Stimulated activated memory B cell treated with anti-CD40 and anti-IgM and Interleukin-4, amounts not matched to agents 10 μg/mL and 1 μg/mL and 100 μg/mL, for 72 hours (primary cell): Measurements from ENCODE around the gene TMEM45A.
"Not testable (repeated sequence)": the region's sequence is repeated elsewhere in the genome, so short reads cannot be mapped to it uniquely, and the experiment has no call there.

ENCODE experiments used
- ATAC-seq: fragments of 150-1000 bp; cut with Tn5 transposase; 2 replicates; pipeline ENCODE4 v1.10.0; 2021
- H3K27ac Mint-ChIP-seq: one replicate; pipeline ENCODE4 v1.8.0; 2022; ENCODE audit warnings: mild to moderate bottlenecking, mixed read lengths
- H3K27me3 Mint-ChIP-seq: one replicate; pipeline ENCODE4 v1.8.0; 2022; ENCODE audit warnings: mixed read lengths
- H3K36me3 Mint-ChIP-seq: one replicate; pipeline ENCODE4 v1.8.0; 2022; ENCODE audit warnings: mixed read lengths
- H3K4me1 Mint-ChIP-seq: one replicate; pipeline ENCODE4 v1.8.0; 2022; ENCODE audit warnings: mixed read lengths
- H3K4me3 Mint-ChIP-seq: one replicate; pipeline ENCODE4 v1.8.0; 2022; ENCODE audit warnings: mild to moderate bottlenecking, moderate library complexity, mixed read lengths
- H3K9me3 Mint-ChIP-seq: one replicate; pipeline ENCODE4 v1.8.0; 2022; ENCODE audit warnings: mixed read lengths

The TMEM45A gene

DNA sequence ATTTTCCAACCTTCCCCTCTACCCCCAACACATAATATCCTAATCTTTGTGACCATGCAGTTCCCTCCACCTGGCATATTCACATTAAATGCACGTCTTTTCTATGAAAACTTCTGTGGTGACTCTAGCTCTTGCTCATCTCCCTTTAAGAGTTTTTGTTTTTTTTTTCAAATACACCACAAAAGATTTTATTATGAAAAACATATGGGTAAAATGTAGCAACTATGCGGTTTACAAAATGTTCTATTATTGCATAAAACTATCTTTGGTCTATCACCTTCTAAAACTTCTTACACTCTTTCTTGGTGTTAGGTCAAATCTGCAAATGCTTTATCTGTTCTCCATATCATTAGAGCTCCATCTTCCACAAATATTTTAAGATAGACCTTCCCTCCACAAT is 78.4 kb downstream of the TMEM45A start:
- no peak overlapping the region for H3K27ac Mint-ChIP-seq
- no peak overlapping the region for H3K4me3 Mint-ChIP-seq
- peaks cover 12% of the 10 kb centered on the region for H3K27me3 Mint-ChIP-seq
- no peaks in the 10 kb centered on the region for H3K4me1 Mint-ChIP-seq
- no peaks in the 10 kb centered on the region for H3K36me3 Mint-ChIP-seq
- H3K9me3 Mint-ChIP-seq, result no peaks in the 10 kb centered on the region
- ATAC-seq, result no peak

- H3K27ac Mint-ChIP-seq, result no peak overlapping the region
- no peaks in the 10 kb centered on the region for H3K4me1 Mint-ChIP-seq
- ATAC-seq, result no peak
- no peak overlapping the region for H3K4me3 Mint-ChIP-seq
- H3K9me3 Mint-ChIP-seq, result no peaks in the 10 kb centered on the region
- no peaks in the 10 kb centered on the region for H3K36me3 Mint-ChIP-seq
- H3K27me3 Mint-ChIP-seq, result peaks cover 15% of the 10 kb centered on the region
Measured at GRCh38 chr3:100574536-100574935, 82.1 kb downstream of the TMEM45A start.

GRCh38 chr3:100575704-100576103 is 83.3 kb downstream of the TMEM45A start:
- ATAC-seq, result no peak
- Mint-ChIP-seq H3K36me3 (no peaks in the 10 kb centered on the region), H3K27ac (no peak overlapping the region), H3K4me3 (no peak overlapping the region), H3K27me3 (peaks cover 27% of the 10 kb centered on the region), H3K9me3 (no peaks in the 10 kb centered on the region), H3K4me1 (no peaks in the 10 kb centered on the region)

- H3K9me3 Mint-ChIP-seq, result no peaks in the 10 kb centered on the region
- no peak for ATAC-seq
- H3K4me3 Mint-ChIP-seq, result no peak overlapping the region
- peaks cover 33% of the 10 kb centered on the region for H3K27me3 Mint-ChIP-seq
- H3K27ac Mint-ChIP-seq, result no peak overlapping the region
- H3K4me1 Mint-ChIP-seq, result no peaks in the 10 kb centered on the region
- no peaks in the 10 kb centered on the region for H3K36me3 Mint-ChIP-seq
Measured at GRCh38 chr3:100577382-100578008, 85.1 kb downstream of the TMEM45A start.

DNA sequence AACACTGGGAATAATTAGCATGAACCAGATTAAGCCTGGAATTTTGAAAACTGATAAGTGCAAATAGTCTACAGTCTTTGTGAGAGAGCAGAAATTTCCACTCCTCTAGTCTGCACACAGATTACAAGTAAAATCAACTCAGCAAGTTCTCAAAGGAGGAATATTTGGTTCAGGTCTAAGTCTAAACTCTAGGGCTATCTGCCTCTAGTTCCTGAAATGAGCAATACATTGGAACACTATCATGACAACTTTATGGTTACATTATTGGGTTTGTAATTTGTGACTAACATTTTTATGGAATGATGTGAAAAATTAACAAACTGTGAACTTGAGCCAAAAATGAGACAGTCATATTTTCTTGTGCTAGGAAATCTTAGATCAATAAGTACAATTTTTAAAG is 86.2 kb downstream of the TMEM45A start:
- no peaks in the 10 kb centered on the region for H3K9me3 Mint-ChIP-seq
- H3K36me3 Mint-ChIP-seq, result no peaks in the 10 kb centered on the region
- H3K4me1 Mint-ChIP-seq, result no peaks in the 10 kb centered on the region
- peaks cover 33% of the 10 kb centered on the region for H3K27me3 Mint-ChIP-seq
- no peak overlapping the region for H3K27ac Mint-ChIP-seq
- no peak for ATAC-seq
- H3K4me3 Mint-ChIP-seq, result no peak overlapping the region

GRCh38 chr3:100580147-100580546 is 87.7 kb downstream of the TMEM45A start:
- Mint-ChIP-seq H3K4me3 (no peak overlapping the region), H3K9me3 (no peaks in the 10 kb centered on the region)

GRCh38 chr3:100581650-100582049 is 89.2 kb downstream of the TMEM45A start:
- Mint-ChIP-seq H3K4me3 (no peak overlapping the region), H3K27me3 (peaks cover 20% of the 10 kb centered on the region), H3K27ac (no peak overlapping the region), H3K36me3 (no peaks in the 10 kb centered on the region), H3K4me1 (no peaks in the 10 kb centered on the region), H3K9me3 (no peaks in the 10 kb centered on the region)
- ATAC-seq, result no peak

More at GRCh38 chr3:100580147-100580546, 87.7 kb downstream of the TMEM45A start:
- ATAC-seq, result no peak
- Mint-ChIP-seq H3K27me3 (peaks cover 20% of the 10 kb centered on the region), H3K4me1 (no peaks in the 10 kb centered on the region), H3K27ac (no peak overlapping the region), H3K36me3 (no peaks in the 10 kb centered on the region)

- H3K4me1 Mint-ChIP-seq, H3K4me3 Mint-ChIP-seq, H3K36me3 Mint-ChIP-seq, H3K27ac Mint-ChIP-seq, ATAC-seq, H3K9me3 Mint-ChIP-seq: not testable (repeated sequence)
- H3K27me3 Mint-ChIP-seq, result peaks cover 20% of the 10 kb centered on the region
Measured at GRCh38 chr3:100582157-100582556, 89.7 kb downstream of the TMEM45A start.

DNA sequence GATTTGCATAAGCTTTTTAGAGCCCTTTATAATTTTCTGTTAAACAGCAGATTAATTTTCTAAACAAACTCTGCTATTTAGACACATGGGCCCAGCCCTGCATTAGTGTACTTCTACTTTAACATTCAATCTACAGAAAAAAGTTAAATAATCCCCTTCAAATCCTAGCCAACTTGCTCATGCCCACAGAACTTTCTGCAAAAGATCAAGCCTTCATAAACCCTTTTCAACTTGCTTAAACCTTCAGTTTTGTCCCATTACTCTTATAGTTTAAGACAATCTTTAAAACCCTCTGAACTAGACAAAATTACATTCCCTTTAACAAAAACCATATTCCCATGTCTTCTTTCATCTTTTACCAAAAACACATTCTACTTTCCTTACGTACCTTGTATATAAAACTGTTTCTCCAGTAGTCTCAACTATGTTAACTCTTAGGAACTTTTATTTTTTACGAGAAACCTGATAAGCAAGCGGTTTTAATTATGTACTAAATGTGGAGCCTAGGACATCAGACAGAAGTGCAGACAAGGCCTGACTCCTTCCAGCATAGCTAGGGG is 91.8 kb downstream of the TMEM45A start:
- peaks cover 20% of the 10 kb centered on the region for H3K27me3 Mint-ChIP-seq
- no peaks in the 10 kb centered on the region for H3K4me1 Mint-ChIP-seq
- H3K4me3 Mint-ChIP-seq, result no peak overlapping the region
- no peaks in the 10 kb centered on the region for H3K36me3 Mint-ChIP-seq
- ATAC-seq, result no peak
- no peaks in the 10 kb centered on the region for H3K9me3 Mint-ChIP-seq
- no peak overlapping the region for H3K27ac Mint-ChIP-seq

DNA sequence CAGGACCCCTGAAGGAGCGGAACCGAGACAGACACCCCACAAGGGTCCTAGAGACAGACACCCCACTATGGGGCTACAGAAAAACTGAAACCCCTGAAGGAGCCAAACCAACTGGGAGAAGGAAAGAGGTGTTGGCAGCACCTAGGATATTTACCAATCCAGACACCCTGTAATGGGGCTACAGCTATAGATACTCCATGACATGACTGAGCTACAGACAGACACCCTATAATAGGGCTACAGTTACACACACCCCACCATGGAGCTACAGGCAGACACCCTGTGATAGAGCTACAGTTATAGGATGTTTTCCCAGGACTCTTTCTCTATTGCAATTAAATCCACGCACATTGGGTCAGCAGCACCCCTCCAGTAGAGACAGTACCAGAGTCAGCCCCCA is 94.4 kb downstream of the TMEM45A start:
- Mint-ChIP-seq H3K9me3 (no peaks in the 10 kb centered on the region), H3K4me1 (peaks cover 5% of the 10 kb centered on the region), H3K27me3 (no peaks in the 10 kb centered on the region), H3K36me3 (no peaks in the 10 kb centered on the region), H3K4me3 (no peak overlapping the region), H3K27ac (no peak overlapping the region)
- ATAC-seq, result no peak

GRCh38 chr3:100588251-100588650 is 95.8 kb downstream of the TMEM45A start:
- no peaks in the 10 kb centered on the region for H3K36me3 Mint-ChIP-seq
- H3K4me1 Mint-ChIP-seq, result peaks cover 5% of the 10 kb centered on the region
- no peak for ATAC-seq
- no peaks in the 10 kb centered on the region for H3K9me3 Mint-ChIP-seq
- no peaks in the 10 kb centered on the region for H3K27me3 Mint-ChIP-seq
- no peak overlapping the region for H3K27ac Mint-ChIP-seq
- no peak overlapping the region for H3K4me3 Mint-ChIP-seq

- peak; percentile 69 for ATAC-seq
- Mint-ChIP-seq H3K4me3 (peak overlapping the region; percentile 1), H3K4me1 (peaks cover 5% of the 10 kb centered on the region), H3K9me3 (no peaks in the 10 kb centered on the region), H3K27me3 (no peaks in the 10 kb centered on the region), H3K36me3 (no peaks in the 10 kb centered on the region), H3K27ac (no peak overlapping the region)
Measured at GRCh38 chr3:100590114-100590839, 97.9 kb downstream of the TMEM45A start.

GRCh38 chr3:100590840-100591147 is 98.4 kb downstream of the TMEM45A start:
- no peaks in the 10 kb centered on the region for H3K36me3 Mint-ChIP-seq
- H3K4me1 Mint-ChIP-seq, result peaks cover 5% of the 10 kb centered on the region
- H3K27me3 Mint-ChIP-seq, result no peaks in the 10 kb centered on the region
- no peak for ATAC-seq
- no peaks in the 10 kb centered on the region for H3K9me3 Mint-ChIP-seq
- H3K4me3 Mint-ChIP-seq, result no peak overlapping the region
- no peak overlapping the region for H3K27ac Mint-ChIP-seq

- Mint-ChIP-seq H3K27me3 (no peaks in the 10 kb centered on the region), H3K36me3 (no peaks in the 10 kb centered on the region), H3K4me1 (peaks cover 5% of the 10 kb centered on the region), H3K4me3 (no peak overlapping the region), H3K9me3 (no peaks in the 10 kb centered on the region), H3K27ac (no peak overlapping the region)
- no peak for ATAC-seq
Measured at GRCh38 chr3:100591411-100591810, 99.0 kb downstream of the TMEM45A start.

DNA sequence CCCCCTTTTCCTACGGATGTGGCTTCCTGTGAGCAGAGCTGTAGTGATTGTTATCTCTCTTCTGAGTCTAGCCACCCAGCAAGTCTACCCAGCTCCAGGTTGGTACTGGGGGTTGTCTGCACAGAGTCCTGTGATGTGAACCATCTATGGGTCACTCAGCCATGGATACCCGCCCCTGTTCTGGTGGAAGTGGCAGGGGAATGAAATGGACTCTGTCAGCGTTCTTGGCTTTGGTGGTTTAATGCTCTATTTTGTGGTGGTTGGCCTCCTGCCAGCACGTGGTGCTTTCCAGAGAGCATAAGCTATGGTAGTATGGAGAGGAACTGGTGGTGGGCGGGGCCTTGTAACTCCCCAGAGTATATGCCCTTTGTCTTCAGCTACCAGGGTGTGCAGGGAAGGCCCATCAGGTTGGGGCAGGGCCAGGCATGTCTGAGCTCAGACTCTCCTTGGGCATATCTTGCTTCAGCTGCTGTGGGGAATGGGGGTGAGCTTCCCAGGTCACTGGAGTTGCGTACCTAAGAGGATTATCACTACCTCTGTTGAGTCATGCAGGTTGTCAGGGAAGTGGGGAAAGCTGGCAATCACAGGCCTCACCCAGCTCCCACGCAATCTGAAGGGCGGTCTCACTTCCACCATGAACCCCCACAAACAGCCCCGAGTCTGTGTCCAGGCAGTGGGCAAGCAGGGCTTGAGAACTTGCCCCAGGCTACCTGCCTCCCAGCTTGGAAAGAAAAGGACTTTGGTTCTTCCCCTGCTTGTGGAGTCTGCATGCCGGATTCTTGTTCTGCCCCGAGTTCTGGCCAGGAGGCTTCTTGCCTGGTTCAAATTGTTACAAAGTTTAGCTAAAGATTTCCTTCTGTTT is 108.0 kb downstream of the TMEM45A start:
- ATAC-seq, result peak; percentile 47

More for the DNA sequence above, 108.0 kb downstream of the TMEM45A start:
- Mint-ChIP-seq H3K4me1 (peaks cover 13% of the 10 kb centered on the region), H3K9me3 (peaks cover 13% of the 10 kb centered on the region), H3K36me3 (peaks cover 19% of the 10 kb centered on the region), H3K27ac (no peak overlapping the region), H3K4me3 (no peak overlapping the region), H3K27me3 (peaks cover 14% of the 10 kb centered on the region)
